ENCODE measurements around the gene OLIG1. TPM values are rescaled to one million over a fixed set of nuclear protein-coding genes. Genes with fewer than 3 reads are reported as not detected.

The OLIG1 gene
- total RNA-seq, 1 donor from 2014 or later: 0.62 TPM

DNA sequence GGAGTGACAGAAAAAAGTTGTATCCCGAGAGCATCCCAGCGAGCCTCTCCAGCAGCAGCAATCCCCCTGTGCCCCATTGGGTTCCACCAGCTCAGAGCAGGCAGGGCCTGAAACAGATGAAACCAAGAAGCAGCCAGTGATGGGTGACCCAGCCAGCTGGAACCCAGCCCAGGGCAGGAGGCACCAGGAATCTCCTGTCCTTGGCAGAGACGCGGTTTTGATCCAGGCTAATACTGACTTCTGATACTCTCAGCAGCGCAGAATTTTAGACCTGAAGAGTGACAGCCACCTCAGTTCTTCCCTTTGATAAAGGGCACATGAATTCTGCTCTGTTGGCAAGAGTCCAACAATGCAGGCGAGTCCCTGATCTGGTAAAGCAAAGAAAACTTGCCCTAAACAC, 11.4 kb upstream of the OLIG1 start:
- intact Hi-C loops (cut with micrococcal nuclease): no loop called here
- DNase-seq (peak; percentile 85), ATAC-seq (peak; percentile 92)

DNA sequence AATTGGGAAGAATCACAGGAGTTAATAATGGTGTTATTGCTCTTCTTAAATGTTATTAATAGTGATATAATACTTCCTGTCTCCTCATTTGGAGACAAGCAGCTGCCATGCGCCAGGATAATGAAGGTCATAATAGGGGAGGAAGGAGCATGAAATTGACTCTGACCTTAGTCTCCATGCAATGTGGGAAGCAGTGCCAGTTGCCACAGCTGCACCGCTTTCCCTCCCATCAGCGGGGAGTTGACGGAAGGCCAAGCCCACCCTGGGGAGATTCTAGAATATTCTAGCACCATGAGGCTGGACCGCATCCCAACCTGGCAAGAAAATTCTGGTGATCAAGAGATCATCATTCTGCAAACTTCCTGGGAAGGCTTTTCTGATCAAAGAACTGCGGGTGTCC, 11.0 kb upstream of the OLIG1 start:
- ATAC-seq: peak; percentile 12
- no peak for DNase-seq
- intact Hi-C loops (cut with micrococcal nuclease): no loop called here

DNA sequence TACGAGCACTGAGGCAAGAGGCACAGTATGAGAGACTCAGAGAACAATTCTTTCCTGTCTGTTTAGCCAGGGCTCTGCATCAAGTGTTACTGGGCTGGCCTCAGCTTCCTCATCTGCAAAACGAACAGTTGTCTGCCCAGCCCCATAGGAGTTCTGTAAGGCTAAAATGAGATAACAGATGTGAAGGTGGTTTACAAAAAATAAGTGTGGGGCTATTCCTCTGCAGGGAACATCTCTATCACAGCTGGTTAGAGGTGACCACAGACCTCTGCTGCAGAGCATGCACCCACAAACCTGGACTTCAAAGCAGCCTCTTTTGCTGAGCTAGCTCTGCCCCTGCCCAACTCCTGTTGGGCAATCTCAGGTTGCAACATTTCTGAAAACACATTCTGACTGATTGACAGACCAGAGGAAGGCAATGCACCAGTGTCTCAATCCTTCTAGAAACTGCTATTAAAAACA, 10.5 kb upstream of the OLIG1 start:
- ATAC-seq (peak; percentile 61), DNase-seq (no peak)
- intact Hi-C loops (cut with micrococcal nuclease): no loop called here

DNA sequence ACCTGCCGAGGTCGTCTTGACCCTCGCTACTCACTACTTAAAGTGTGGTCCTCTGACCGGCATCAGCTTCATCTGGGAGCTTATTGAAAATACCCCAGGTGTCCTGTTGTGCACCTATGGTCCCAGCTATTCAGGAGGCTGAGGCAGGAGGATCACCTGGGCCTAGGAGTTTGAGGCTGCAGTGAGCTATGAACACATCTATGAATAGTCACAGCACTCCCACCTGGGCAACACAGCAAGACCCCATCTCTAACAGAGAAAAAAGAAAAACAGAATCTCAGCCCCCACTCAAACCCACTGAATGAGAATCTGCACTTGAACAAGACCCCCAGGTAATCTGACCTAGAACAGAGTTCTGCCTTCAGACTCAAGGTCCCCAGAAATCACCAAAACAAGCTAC, 8.7 kb upstream of the OLIG1 start:
- no peak for ATAC-seq
- intact Hi-C loops (cut with micrococcal nuclease): no loop called here
- DNase-seq: no peak

DNA sequence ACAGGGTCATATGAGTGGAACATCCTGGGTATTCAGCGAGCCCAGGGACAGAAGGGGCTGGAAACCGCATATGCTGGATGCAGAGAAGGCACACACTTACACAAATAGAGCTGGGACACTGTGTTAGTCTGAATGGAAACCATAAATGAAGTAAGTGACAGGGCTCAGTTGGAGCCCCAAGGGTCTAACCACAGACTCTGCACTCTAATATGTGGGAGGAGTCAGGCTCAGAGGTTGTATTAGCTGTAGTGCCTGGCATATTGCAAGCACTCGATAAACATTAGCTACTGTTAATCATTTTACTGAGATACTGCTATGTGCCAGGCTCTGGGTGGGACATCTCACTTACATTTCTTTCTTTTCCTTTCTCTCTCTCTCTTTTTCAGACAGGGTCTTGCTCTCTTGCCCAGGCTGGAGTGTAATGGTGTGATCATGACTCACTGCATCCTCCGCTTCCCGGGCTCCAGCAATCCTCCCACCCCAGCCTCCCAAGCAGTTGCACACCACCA, 6.5 kb upstream of the OLIG1 start:
- intact Hi-C loops (cut with micrococcal nuclease): no loop called here
- DNase-seq: no peak
- ATAC-seq: no peak

DNA sequence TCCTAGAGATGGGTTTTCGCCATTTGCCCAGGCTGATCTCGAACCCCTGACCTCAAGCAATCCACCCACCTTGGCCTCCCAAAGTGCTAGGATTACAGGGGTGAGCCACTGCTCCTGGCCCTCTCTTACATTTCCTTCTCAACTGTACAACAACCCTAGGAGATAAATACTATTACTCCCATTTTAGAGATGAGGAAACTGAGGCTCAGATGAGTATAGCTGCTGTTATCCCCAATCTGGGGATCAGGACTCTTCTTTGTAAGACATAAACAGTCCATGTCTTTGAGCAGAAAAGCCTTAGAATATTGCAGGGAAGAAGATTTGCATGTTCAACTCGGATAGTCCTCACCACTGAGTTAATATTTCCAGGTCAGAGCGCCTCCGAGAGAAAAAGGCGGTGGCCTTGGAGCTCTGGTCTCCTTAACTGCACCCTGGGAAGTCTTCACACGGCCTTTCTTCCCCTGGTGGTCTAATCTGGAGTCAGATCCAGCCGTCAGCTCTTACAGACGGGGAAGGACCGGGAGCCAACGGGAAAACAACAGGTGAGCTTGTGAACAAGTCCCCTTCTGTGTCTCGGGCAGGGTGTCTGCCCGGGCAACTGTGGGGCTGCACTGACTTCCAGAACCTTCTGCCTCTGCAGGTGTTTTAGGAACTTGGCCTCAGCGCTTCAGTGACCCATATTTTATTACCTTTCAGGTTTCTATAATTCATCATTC, 5.9 kb upstream of the OLIG1 start:
- ATAC-seq (no peak), DNase-seq (no peak)
- intact Hi-C loops (cut with micrococcal nuclease): no loop called here

DNA sequence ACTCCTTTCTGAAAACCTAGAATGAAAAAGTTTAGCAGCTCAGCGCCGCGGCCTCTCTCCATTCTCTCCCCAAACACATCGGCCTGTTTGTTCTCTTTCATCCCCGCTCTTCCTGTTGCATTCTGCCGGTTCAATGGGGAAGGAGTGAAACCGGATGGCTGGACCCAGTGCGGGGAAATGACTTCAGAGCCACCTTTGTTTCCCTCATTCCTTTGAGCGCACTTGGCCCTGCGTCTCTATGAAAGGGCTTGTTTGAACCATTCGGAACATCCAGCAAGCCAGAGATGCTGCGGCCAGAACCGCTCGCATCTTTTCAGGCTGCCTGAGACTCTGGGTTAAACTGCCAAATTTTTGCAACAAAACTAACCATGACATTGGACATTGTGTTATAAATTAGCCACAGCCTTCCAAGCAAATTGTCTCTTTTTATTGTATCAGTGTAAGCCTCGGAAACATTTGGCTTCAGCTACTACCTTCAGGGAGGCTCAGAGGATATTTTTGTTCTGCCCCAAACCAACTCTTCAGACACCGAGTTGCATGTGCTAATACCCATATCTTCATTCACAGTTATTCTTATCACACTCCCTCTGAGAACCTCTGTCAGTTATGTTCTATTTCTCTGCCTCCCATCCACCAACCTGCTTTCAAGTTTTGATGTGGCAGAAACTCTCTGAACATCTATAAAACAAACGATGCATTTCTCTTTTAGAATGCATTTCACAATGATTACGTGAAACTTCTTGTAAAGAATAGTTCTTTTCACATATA, 5.1 kb upstream of the OLIG1 start:
- DNase-seq (no peak), ATAC-seq (no peak)
- intact Hi-C loops (cut with micrococcal nuclease): no loop called here

DNA sequence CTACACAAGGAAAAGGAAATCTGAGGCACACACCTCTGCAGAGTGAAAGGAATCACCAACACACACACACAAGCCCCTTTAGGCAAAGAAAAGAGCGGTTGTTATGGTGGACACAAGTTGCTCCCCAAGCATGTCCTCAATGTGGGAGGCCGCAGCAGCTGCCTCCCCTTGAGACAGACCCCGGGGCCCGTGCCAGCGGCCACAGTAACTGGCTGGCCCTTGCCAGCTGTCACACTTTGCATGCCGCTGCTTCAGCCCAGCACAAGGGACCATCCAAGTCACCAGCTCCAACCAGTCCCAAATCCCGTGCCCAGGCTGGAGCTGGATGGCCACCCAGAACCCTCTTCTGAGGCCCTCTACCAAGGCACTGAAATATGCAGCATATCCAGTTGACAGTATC, 2.9 kb upstream of the OLIG1 start:
- ATAC-seq: no peak

DNA sequence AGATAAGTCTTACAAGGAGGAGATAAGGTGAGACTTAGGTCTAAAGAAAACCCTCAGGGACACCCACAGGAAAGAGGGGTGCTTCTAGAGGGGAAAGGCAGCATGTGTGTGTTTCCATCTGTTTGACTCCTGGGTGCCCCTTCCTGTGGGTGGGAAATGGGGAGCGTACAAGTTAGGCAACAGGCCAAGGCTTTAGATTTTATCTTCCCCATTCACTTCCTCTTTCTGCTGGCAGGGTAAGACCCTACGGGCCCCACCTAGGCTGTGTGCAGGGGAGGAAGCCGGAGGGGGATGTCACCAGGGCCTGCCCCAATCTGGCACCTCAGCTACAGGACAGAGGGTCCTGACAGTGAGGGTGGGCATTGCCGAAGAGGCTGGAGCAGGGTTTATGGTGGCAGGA, 2.5 kb upstream of the OLIG1 start:
- DNase-seq (no peak), ATAC-seq (no peak)
- intact Hi-C loops (cut with micrococcal nuclease): no loop called here

More for the DNA sequence above, 2.9 kb upstream of the OLIG1 start:
- intact Hi-C loops (cut with micrococcal nuclease): no loop called here
- DNase-seq: no peak

DNA sequence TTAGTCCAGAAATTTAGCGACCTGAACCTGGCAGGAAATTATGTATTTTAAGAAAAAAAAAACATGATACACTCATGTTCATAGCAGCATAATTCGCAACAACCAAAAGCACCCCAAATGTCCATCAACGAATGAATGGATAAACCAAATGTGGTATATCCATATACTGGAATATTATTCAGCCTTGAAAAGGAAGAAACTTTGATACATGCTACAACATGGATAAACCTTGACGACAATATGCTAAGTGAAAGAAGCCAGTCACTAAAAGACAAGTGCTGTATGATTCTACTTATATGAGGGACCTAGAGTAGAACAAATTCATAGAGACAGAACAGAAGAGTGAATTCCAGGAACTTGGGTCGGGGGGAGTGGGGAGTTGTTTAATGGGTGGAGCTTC, 698 bp upstream of the OLIG1 start:
- no peak for ATAC-seq
- intact Hi-C loops (cut with micrococcal nuclease): no loop called here
- no peak for DNase-seq

DNA sequence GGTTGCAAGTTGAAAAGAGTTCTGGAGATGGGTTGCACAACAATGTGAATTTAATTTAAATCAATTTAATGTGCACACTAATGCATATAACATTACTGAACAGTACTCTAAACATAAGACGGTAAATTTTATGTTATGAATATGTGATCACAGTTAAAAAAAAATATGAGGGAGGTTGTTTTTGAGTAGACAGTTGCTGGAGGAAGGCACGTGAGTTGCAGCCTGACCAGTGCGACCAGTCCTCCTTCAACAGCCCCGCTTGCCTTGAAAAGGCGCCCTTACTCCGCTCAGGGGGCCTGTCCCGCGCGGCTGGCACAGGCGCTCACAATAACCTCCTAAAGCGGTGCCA, 322 bp upstream of the OLIG1 start:
- ATAC-seq (no peak), DNase-seq (no peak)
- intact Hi-C loops (cut with micrococcal nuclease): no loop called here

DNA sequence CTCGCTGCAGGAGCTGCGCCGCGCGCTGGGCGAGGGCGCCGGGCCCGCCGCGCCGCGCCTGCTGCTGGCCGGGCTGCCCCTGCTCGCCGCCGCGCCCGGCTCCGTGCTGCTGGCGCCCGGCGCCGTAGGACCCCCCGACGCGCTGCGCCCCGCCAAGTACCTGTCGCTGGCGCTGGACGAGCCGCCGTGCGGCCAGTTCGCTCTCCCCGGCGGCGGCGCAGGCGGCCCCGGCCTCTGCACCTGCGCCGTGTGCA, 730 bp downstream of the OLIG1 start:
- ATAC-seq (no peak), DNase-seq (no peak)
- intact Hi-C loops (cut with micrococcal nuclease): no loop called here

DNA sequence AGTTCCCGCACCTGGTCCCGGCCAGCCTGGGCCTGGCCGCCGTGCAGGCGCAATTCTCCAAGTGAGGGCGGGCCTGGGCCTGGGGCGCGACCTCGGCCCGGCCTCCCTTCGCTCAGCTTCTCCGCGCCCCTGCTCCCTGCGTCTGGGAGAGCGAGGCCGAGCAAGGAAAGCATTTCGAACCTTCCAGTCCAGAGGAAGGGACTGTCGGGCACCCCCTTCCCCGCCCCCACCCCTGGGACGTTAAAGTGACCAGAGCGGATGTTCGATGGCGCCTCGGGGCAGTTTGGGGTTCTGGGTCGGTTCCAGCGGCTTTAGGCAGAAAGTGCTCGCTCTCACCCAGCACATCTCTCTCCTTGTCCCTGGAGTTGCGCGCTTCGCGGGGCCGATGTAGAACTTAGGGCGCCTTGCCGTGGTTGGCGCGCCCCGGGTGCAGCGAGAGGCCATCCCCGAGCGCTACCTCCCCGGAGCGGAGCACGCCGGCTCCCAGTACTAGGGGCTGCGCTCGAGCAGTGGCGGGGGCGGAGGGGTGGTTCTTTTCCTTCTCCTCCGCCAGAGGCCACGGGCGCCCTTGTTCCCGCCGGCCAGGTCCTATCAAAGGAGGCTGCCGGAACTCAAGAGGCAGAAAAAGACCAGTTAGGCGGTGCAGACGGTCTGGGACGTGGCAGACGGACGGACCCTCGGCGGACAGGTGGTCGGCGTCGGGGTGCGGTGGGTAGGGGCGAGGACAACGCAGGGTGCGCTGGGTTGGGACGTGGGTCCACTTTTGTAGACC, 1.2 kb downstream of the OLIG1 start:
- intact Hi-C loops (cut with micrococcal nuclease): no loop called here
- DNase-seq (no peak), ATAC-seq (no peak)

DNA sequence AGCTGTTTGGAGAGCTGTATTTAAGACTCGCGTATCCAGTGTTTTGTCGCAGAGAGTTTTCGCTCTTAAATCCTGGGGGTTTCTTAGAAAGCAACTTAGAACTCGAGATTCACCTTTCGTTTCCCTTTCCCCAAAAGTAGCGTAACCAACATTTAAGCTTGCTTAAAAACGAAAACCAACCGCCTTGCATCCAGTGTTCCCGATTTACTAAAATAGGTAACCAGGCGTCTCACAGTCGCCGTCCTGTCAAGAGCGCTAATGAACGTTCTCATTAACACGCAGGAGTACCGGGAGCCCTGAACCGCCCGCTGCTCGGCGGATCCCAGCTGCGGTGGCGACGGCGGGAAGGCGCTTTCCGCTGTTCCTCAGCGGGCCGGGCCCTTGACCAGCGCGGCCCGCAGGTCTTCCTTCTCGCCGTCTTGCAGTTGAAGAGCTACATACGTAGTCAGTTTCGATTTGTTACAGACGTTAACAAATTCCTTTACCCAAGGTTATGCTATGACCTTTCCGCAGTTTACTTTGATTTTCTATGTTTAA, 1.9 kb downstream of the OLIG1 start:
- no peak for DNase-seq

DNA sequence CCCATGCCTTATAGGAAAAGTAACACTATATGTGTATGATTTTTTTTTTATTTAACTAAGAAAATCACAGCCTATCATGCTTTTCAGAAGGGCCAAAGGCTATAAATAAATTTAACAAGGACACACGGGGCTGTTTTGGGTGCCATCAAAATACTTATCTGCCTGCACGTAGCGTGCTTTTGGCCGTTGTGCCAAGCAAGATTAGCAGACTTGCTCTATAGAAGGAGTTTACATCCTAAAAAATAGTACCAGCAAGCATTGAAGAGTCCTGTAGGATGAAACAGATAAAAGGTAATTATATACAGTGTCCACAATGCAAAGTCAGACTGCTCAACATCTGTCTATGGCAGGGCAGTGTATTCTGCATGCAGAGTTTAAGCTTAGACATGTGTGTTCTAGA, 3.7 kb downstream of the OLIG1 start:
- DNase-seq: no peak
- intact Hi-C loops (cut with micrococcal nuclease): no loop called here
- no peak for ATAC-seq

More for the DNA sequence above, 1.9 kb downstream of the OLIG1 start:
- no peak for ATAC-seq
- intact Hi-C loops (cut with micrococcal nuclease): no loop called here

DNA sequence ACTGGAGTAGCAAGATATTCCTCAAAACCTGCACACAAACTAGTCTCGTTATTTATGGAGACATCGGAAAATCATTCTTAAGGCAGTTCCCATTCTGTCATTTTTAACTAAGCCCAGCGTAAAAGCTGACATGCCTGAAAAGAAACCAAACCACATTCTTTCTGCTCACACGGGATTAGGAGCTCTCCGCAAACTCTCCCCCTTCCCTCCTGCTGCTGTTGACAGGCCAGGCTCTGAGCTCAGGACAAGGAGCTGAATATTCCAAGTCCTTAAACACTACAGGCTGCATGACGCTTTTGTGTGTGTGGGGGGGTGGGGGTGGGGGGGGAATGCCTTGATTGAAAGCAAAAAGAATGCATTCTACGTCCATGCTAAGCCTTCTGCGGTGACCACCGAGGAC, 5.2 kb downstream of the OLIG1 start:
- ATAC-seq (no peak), DNase-seq (no peak)
- intact Hi-C loops (cut with micrococcal nuclease): no loop called here

DNA sequence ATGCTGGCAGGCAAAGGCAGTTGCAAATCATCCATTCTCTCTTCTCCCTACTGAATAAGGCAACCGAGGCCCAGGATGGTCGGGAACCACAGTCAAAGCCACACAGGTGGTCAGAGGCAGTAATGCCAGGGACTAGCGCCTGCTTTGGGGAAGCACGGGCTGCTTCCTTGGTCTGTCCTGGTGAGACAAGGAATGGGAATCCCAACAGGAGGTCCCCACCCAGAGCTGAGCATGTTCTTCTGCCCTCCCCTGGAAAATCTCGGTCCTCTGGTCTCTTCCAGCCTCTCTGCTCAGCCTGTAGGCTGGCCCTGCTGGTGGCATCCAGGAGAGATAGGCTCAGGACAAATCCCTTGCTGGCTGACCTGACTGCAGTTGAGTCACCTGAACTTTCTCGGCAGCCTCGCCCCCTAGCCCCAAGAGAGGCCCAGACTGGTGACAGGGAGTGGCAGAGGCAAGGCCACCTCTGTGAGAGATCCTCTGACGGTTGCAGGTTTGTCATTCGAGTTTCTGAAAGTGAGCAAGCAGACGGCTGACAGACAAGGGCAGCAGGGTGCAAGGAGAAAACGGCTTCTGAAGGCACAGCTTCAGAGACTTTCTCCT, 5.8 kb downstream of the OLIG1 start:
- ATAC-seq (no peak), DNase-seq (no peak)
- intact Hi-C loops (cut with micrococcal nuclease): no loop called here

DNA sequence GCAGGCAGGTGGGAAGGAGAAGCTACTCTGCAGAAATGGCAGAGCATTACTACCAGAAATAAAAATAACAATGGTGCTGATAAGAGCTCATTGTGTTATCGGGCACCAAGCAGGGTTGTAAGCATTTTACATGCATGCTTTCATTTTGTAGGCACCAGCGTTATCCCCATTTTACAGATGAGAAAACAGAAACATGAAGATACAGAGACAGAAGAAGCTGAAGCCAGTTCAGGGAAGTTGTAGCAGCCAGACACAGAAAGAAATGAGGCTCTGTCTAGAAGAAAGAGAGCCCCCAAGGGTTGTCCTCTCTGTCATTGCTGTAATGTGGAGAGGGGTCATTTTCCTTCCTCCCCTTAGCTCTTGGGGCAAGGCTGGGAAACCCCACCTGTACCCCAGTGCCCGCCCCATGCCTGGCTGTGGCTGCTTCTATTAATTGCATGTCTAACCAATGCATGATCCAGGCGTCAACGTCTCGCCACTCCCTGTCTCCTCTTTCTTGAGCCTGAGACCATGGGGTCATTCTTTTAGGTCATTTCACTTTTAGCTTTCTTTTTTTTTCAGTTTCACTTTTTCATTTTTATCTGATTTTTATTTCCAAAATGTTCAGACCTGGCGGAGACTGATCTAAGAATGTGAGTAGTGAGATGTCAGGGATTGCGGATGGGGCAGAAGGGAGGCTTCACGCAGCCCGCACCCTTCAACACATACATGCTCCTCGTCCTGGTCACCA, 6.8 kb downstream of the OLIG1 start:
- DNase-seq (no peak), ATAC-seq (no peak)
- intact Hi-C loops (cut with micrococcal nuclease): no loop called here

DNA sequence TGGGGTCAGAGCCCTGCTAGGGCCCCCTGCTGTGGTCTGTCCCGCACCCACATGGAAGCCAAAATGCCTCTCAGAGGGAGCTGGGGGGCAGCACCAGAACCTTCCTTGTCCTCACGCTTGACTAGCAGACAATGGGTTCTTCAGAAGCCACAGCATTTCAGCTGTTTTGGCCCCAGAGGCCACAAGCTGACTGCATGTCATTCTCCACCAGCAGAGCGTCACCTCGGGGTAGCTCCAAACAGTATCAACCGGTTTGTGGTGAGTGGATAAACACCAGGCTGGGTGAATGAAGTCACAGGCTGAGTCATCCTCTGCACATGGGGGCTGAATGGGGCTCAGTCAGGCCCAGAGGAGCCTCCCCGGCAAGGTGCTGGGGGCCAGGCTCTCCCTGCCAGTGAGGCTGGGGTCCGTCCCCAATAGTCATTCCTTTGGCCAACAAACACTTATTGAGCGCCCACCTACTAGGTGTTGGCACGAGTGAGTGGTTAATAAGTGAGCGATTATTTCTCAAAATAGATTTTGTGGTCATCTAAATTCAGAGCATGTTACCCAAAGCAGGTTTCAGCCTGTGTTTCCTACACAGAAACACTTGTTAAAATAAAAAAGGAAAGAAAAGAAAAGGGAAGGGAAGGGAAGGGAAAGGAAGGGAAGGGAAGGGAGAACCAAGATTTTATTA, 9.1 kb downstream of the OLIG1 start:
- ATAC-seq (no peak), DNase-seq (no peak)
- intact Hi-C loops (cut with micrococcal nuclease): no loop called here
